Testis (tissue), 3 donors: Measurements from ENCODE around the gene GAS5. TPM values are rescaled to one million over a fixed set of nuclear protein-coding genes. Genes with fewer than 3 reads are reported as not detected.

Source experiments
- DNase-seq: peaks from one replicate; pipeline ENCODE4 v3.0.0-alpha.2; 2019
- H3K27ac ChIP-seq, 2 donors: fragments of 200-600 bp; sonication (generic); one replicate each; pipeline ENCODE4 v1.5.1; 2019
- H3K27me3 ChIP-seq: fragments of 200-600 bp; sonication (generic); one replicate; pipeline ENCODE4 v1.5.1; 2019
- H3K36me3 ChIP-seq: fragments of 200-600 bp; sonication (generic); one replicate; pipeline ENCODE4 v1.5.1; 2017; ENCODE audit warnings: low read depth; ENCODE audit errors: missing control alignments
- H3K4me1 ChIP-seq: fragments of 200-600 bp; sonication (generic); one replicate; pipeline ENCODE4 v1.5.1; 2019
- H3K4me3 ChIP-seq, 2 donors: fragments of 200-600 bp; sonication (generic); one replicate each; pipeline ENCODE4 v1.5.1; 2017 to 2019
- H3K9me3 ChIP-seq: fragments of 200-600 bp; sonication (generic); one replicate; pipeline ENCODE4 v1.5.1; 2017
- POLR2A ChIP-seq: fragments of 450-650 bp; IDR thresholded peaks from one replicate; pipeline ENCODE4 v1.6.1; 2017; ENCODE audit warnings: antibody characterized with exemption, mild to moderate bottlenecking, moderate library complexity
- WGBS, 2 donors: methylation state at CpG; one replicate each; pipeline ENCODE4 v1.1.5; 2018; 5-methylcytosine and 5-hydroxymethylcytosine counted together
- intact Hi-C: fragments of 100-400 bp; cut with DNase I; formaldehyde crosslinking; loops from one replicate; pipeline ENCODE4 v1.15.1; 2023; ENCODE audit warnings: low total_unique reads
- polyA plus RNA-seq: library from polyadenylated mRNA; stranded (reverse); fragments of 350-450 nt; fragmentation: Illumina TruSeq; extraction: RNeasy Lipid Tissue Mini Kit (QIAGEN cat#74804); gene quantifications from one replicate; pipeline ENCODE4 v1.2.3, GENCODE V29; 2014; ENCODE audit warnings: low read depth, low replicate concordance; ENCODE audit not compliant: insufficient read depth
- total RNA-seq, 2 donors: library from RNA; depleted of rRNA; stranded (reverse); fragments of >200 nt; gene quantifications; one replicate each; pipeline ENCODE4 v1.2.3, GENCODE V29; 2016
- TF ChIP-seq, protein P1 (sequence below), 3 experiments: fragments of 450-650 bp in 2 of 3; fragments of 200-600 bp in 1 of 3; sonication (generic) in 1 of 3; IDR thresholded peaks; one replicate each; pipeline ENCODE4 v1.5.1; 2016 to 2019; ENCODE audit warnings: antibody characterized with exemption in 3 of 3, mild to moderate bottlenecking in 2 of 3, moderate library complexity in 1 of 3

The GAS5 gene
- total and polyA plus RNA-seq, 3 donors from 2014 or later, result 101 to 158 (median 130) TPM

DNA sequence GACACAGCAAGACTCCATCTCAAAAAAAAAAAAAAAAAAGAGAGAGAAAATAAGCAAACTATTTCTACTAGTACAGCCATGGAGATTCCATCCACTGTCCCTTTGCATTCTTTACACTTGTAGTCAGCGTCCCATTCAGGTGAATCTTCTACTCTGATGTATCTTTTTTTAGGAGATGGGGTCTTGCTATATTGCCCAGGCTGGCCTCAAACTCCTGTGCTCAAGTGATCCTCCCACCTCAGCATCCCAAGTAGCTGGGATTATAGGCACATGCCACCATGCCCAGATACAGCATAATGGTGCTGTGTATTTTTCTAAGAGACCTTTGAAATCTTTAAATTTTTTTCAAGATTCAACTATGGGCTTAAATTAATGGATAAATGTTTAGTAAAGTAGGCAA is 35.0 kb downstream of the GAS5 start:
- 96 to 100% methylated on average over 1 of the region's 1 CpG for WGBS, 2 donors
- H3K36me3 ChIP-seq, result no peaks in the 10 kb centered on the region
- no peaks in the 10 kb centered on the region for H3K9me3 ChIP-seq
- H3K4me3 ChIP-seq, result no peak overlapping the region
- no peaks in the 10 kb centered on the region for H3K27me3 ChIP-seq
- no peaks in the 10 kb centered on the region for H3K4me1 ChIP-seq
- intact Hi-C loops, result no loop called here
- no peak for TF ChIP-seq POLR2A
- TF ChIP-seq, protein P1, sequence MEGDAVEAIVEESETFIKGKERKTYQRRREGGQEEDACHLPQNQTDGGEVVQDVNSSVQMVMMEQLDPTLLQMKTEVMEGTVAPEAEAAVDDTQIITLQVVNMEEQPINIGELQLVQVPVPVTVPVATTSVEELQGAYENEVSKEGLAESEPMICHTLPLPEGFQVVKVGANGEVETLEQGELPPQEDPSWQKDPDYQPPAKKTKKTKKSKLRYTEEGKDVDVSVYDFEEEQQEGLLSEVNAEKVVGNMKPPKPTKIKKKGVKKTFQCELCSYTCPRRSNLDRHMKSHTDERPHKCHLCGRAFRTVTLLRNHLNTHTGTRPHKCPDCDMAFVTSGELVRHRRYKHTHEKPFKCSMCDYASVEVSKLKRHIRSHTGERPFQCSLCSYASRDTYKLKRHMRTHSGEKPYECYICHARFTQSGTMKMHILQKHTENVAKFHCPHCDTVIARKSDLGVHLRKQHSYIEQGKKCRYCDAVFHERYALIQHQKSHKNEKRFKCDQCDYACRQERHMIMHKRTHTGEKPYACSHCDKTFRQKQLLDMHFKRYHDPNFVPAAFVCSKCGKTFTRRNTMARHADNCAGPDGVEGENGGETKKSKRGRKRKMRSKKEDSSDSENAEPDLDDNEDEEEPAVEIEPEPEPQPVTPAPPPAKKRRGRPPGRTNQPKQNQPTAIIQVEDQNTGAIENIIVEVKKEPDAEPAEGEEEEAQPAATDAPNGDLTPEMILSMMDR (IDR thresholded peaks at IDR 0.05), result no peak
- no peak for DNase-seq
- H3K27ac ChIP-seq, result no peak overlapping the region

DNA sequence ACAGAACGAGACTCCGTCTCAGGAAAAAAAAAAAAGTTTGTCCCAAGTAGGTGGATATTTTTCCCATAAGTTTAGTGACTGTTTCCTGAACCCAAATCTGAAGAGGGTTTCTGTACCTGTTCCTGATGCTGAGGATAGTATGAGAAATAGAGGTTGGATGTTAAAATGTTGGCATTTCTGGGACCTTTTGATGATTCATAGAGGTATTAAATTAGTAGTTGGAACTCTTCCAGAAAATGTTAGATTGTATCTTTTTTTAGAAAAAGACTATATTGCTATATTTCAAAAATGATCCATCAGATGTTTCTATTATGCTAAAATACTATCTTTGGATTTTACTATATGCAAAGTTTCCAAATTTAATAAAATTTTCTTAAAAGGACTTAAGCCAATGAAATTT is 40.2 kb downstream of the GAS5 start:
- H3K36me3 ChIP-seq, result no peaks in the 10 kb centered on the region
- TF ChIP-seq POLR2A, result no peak
- TF ChIP-seq, protein P1 (IDR thresholded peaks at IDR 0.05), result no peak
- intact Hi-C loops, result loop anchor here (10.0 kb wide), 1 partner anchor 403 kb away; no protein-coding TSS in a partner anchor

DNA sequence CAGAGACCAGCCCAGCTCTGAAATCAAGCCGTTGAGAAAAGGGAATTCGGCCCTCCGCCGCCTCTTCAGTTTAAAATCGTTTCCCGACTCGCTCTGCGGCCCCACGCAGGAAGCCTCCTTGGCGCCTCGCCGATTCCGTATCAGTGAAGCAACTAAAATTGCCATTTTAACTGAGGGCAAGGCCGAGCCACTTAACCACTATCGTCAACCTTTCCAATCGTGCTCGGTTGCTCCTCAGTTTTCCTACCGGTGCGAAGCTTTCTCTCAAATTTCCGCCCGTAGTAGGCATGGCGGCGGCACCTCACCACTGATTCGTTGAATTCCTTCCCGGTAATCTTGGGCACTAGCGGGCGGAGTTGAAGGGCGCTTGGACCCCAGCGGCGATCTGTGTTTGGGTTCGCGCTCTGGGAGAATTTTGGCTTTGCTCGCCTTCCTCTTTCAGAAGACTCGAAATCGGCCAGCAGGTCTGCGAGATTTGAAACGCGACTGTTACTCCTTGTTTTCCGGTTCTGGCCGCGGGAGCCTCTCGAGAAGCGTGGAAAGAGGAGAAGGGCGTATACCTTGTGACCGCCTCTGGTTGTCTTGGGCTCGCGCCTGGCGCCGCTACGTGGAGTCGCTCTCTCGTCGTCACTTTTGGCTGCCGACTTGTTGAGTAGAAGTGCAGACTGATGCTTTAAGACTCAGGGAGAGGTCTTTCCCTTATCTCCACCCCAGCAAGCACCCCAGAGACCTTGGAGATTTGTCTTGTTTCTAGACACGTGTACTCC is 43.3 kb downstream of the GAS5 start, which contains the start of the genes CENPL and DARS2:
TSS of gene CENPL (minus strand) at position 569 of the 767 bp plus-strand sequence. CDS start 13,584 bp downstream, outside the sequence.
TSS of gene DARS2 (plus strand) at position 359 of the 767 bp plus-strand sequence. CDS start 557 bp downstream, outside the sequence.
- Histone ChIP-seq H3K4me1 (peaks cover 4% of the 10 kb centered on the region), H3K27ac (peak within 1 kb of the TSS; percentile 85 to 94), H3K9me3 (no peaks in the 10 kb centered on the region), H3K36me3 (no peaks in the 10 kb centered on the region), H3K4me3 (peak within 1 kb of the TSS; percentile 68 to 78), H3K27me3 (no peaks in the 10 kb centered on the region)
- DNase-seq, result peak; percentile 98
- WGBS, 2 donors, result 0% methylated on average over 31 to 55 of the region's 55 CpGs
- intact Hi-C loops, result loop anchor here (10.0 kb wide), 1 partner anchor 400 kb away; no protein-coding TSS in a partner anchor
- TF ChIP-seq, protein P1 (IDR thresholded peaks at IDR 0.05), result peak in 1 of 3 experiments; percentile 18
- no peak for TF ChIP-seq POLR2A

More for the DNA sequence above, 40.2 kb downstream of the GAS5 start:
- Histone ChIP-seq H3K27ac (no peak overlapping the region), H3K9me3 (no peaks in the 10 kb centered on the region), H3K4me3 (no peak overlapping the region), H3K27me3 (no peaks in the 10 kb centered on the region), H3K4me1 (peaks cover 4% of the 10 kb centered on the region)
- WGBS, 2 donors, result 96 to 100% methylated on average over 2 of the region's 2 CpGs
- DNase-seq, result no peak

DNA sequence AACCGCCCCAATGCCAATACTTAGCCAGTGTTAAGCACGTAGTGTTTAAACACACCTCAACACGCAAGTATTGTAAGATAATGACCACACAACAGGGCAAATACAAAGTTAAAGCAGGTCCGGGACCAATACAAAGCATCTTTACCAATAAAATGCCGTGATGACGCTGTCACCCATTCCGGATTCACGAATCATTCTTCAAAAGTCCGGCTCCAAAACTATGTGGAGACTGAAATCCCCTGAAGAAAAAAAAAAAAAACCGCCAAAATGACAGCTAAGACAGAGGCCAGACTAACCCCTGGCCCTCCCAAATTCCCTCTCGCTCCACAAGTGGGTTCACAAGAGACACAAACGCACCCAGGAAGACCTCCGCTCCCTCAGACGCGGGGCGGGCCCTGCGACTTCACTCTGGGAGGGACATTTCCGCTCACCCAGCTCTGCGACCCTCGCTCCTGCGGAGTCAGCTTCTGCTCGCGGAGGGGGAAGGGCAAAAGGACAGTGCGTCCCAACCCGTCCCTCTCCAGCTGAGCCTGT is 43.9 kb downstream of the GAS5 start:
- Histone ChIP-seq H3K4me1 (peaks cover 4% of the 10 kb centered on the region), H3K36me3 (no peaks in the 10 kb centered on the region), H3K9me3 (no peaks in the 10 kb centered on the region), H3K27ac (peak overlapping the region; percentile 85 to 94), H3K4me3 (peak overlapping the region; percentile 68 to 78), H3K27me3 (no peaks in the 10 kb centered on the region)
- 1% methylated on average over 22 to 25 of the region's 25 CpGs for WGBS, 2 donors
- TF ChIP-seq, protein P1 (IDR thresholded peaks at IDR 0.05), result no peak
- TF ChIP-seq POLR2A, result no peak
- no peak for DNase-seq
- intact Hi-C loops, result loop anchor here (10.0 kb wide), 1 partner anchor 399 kb away; no protein-coding TSS in a partner anchor
